Vagina (tissue), 2 donors: ENCODE data around the gene ETV3. TPM values are rescaled to one million over a fixed set of nuclear protein-coding genes. Genes with fewer than 3 reads are reported as not detected.

Experiments used
- DNase-seq, 2 donors: peaks; one replicate each; pipeline ENCODE4 v3.0.0-alpha.2; 2017; ENCODE audit errors: extremely low spot score in 2 of 2
- H3K27ac ChIP-seq: fragments of 200-600 bp; sonication (generic); one replicate; pipeline ENCODE4 v1.5.1; 2019
- H3K27me3 ChIP-seq: fragments of 200-600 bp; sonication (generic); one replicate; pipeline ENCODE4 v1.5.1; 2019
- H3K36me3 ChIP-seq, 2 donors: fragments of 200-600 bp; sonication (generic); one replicate each; pipeline ENCODE4 v1.5.1; 2017 to 2019
- H3K4me1 ChIP-seq: fragments of 200-600 bp; sonication (generic); one replicate; pipeline ENCODE4 v1.5.1; 2019
- H3K4me3 ChIP-seq, 2 donors: fragments of 200-600 bp; sonication (generic); 1 replicate in 1 of 2; 2 replicates in 1 of 2; pipeline ENCODE4 v1.5.1; 2016 to 2019
- H3K9me3 ChIP-seq: fragments of 200-600 bp; sonication (generic); one replicate; pipeline ENCODE4 v1.5.1; 2019
- POLR2A ChIP-seq, 2 donors: fragments of 450-650 bp; IDR thresholded peaks; one replicate each; pipeline ENCODE4 v1.6.1; 2017; ENCODE audit warnings: antibody characterized with exemption in 2 of 2, mild to moderate bottlenecking in 2 of 2, moderate library complexity in 2 of 2
- POLR2AphosphoS5 ChIP-seq, 2 donors: sonication (generic); formaldehyde crosslinking; IDR thresholded peaks; one replicate each; pipeline ENCODE4 v1.9.0; 2017; ENCODE audit warnings: antibody characterized with exemption in 2 of 2, mild to moderate bottlenecking in 2 of 2, low read depth in 1 of 2; ENCODE audit not compliant: insufficient read depth in 1 of 2
- intact Hi-C: fragments of 100-400 bp; cut with DNase I; formaldehyde crosslinking; loops from one replicate; pipeline ENCODE4 v1.15.1; 2023
- total RNA-seq: library from RNA; depleted of rRNA; stranded (reverse); fragments of >200 nt; gene quantifications from one replicate; pipeline ENCODE4 v1.2.3, GENCODE V29; 2016
- TF ChIP-seq, protein P1 (sequence below), 3 experiments: fragments of 450-650 bp in 2 of 3; fragments of 200-600 bp in 1 of 3; sonication (generic) in 1 of 3; IDR thresholded peaks; one replicate each; pipeline ENCODE4 v1.5.1; 2017 to 2019; ENCODE audit warnings: antibody characterized with exemption in 3 of 3, mild to moderate bottlenecking in 2 of 3, moderate library complexity in 2 of 3

ETV3 gene
- total RNA-seq, 1 donor from 2014 or later, result 37.3 TPM

DNA sequence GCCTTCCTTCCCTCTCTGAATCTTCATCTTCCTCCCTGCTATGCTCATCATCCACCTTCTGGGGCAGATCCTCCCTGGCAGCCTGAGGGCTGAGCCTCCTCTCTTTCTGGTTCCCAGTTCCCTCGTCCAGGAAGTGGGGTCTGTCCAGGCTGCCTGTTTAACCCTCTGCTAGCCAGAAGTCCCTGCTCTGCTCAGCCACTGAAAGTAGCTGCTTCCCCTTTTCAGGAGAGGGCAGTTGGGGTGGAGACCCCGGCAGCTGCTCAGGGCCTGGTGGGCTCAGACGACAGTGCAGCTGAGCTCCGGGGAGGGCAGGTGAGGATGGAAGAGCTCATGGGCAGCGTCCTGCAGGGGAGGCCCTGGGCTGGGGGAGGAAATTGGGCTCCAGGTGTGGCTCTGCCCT is 43.1 kb upstream of the ETV3 start:
- intact Hi-C loops, result no loop called here
- Histone ChIP-seq H3K36me3 (no peaks in the 10 kb centered on the region), H3K4me3 (no peak overlapping the region), H3K27ac (no peak overlapping the region), H3K9me3 (no peaks in the 10 kb centered on the region), H3K27me3 (no peaks in the 10 kb centered on the region), H3K4me1 (no peaks in the 10 kb centered on the region)
- TF ChIP-seq POLR2AphosphoS5 (IDR thresholded peaks at IDR 0.05; ENCODE audit: insufficient read depth in 1 of 2, low read depth in 1 of 2), result no peak
- TF ChIP-seq, protein P1, sequence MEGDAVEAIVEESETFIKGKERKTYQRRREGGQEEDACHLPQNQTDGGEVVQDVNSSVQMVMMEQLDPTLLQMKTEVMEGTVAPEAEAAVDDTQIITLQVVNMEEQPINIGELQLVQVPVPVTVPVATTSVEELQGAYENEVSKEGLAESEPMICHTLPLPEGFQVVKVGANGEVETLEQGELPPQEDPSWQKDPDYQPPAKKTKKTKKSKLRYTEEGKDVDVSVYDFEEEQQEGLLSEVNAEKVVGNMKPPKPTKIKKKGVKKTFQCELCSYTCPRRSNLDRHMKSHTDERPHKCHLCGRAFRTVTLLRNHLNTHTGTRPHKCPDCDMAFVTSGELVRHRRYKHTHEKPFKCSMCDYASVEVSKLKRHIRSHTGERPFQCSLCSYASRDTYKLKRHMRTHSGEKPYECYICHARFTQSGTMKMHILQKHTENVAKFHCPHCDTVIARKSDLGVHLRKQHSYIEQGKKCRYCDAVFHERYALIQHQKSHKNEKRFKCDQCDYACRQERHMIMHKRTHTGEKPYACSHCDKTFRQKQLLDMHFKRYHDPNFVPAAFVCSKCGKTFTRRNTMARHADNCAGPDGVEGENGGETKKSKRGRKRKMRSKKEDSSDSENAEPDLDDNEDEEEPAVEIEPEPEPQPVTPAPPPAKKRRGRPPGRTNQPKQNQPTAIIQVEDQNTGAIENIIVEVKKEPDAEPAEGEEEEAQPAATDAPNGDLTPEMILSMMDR (IDR thresholded peaks at IDR 0.05), result no peak
- no peak for TF ChIP-seq POLR2A (IDR thresholded peaks at IDR 0.05)
- DNase-seq, result no peak

DNA sequence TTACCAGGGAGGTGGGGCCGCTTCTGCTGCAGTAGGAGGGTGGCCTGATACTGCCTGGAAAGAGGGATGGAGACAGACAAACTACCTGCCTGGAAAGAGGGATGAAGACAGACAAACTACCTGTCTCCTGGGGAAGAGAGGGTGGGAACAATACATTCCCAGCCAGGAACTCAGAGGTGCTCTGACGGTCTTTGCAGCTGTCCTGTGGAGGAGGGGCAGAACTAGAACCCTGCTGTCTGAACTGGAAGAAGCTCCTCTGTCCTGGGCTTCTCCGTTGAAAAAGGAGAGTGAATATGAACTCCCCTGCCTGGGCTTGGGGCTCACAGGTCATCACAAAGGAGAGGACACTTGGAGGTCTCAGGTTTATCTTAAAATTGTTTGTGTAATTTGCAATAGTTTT is 40.3 kb upstream of the ETV3 start:
- H3K27ac ChIP-seq, result no peak overlapping the region
- intact Hi-C loops, result no loop called here
- no peaks in the 10 kb centered on the region for H3K9me3 ChIP-seq
- DNase-seq, result no peak
- no peaks in the 10 kb centered on the region for H3K4me1 ChIP-seq
- H3K27me3 ChIP-seq, result no peaks in the 10 kb centered on the region
- no peak overlapping the region for H3K4me3 ChIP-seq
- TF ChIP-seq POLR2A (IDR thresholded peaks at IDR 0.05) (no peak), POLR2AphosphoS5 (IDR thresholded peaks at IDR 0.05; ENCODE audit: insufficient read depth in 1 of 2, low read depth in 1 of 2) (no peak)
- TF ChIP-seq, protein P1 (IDR thresholded peaks at IDR 0.05), result no peak
- no peaks in the 10 kb centered on the region for H3K36me3 ChIP-seq

DNA sequence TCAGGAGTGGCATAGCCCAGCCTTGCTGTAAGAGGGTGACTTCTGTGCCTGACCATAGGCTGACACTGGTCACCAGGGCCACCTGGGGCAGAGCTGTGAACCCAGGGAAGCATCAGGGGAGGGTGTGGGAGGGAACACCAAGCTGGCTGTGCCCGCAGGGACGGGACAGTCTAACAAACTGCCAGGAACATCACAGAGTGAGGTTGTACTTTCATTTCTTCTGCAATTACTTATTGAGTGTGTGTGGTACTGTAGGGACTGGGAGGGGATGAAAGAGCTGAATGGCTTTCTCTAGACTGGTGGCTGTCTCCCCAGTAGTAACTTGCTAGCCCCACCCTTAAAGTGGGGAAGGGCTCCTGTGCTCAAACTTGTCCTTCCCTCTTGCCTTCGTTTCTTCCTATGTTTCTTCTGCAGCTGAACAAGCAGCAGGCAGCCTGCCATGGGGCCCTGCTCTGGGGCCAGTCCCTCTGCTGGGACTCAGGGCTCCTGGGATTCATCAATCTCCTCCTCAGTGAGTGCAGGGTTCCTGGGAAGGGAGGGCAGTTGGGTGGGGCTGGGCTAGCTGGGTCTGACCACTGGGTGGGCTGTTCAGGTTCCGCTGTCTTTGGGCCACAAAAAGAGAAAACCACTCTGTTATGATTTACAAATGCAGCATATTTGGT is 39.7 kb upstream of the ETV3 start:
- no peaks in the 10 kb centered on the region for H3K9me3 ChIP-seq
- intact Hi-C loops, result no loop called here
- H3K27me3 ChIP-seq, result no peaks in the 10 kb centered on the region
- no peak for TF ChIP-seq POLR2A (IDR thresholded peaks at IDR 0.05)
- TF ChIP-seq, protein P1 (IDR thresholded peaks at IDR 0.05), result no peak
- no peak for TF ChIP-seq POLR2AphosphoS5 (IDR thresholded peaks at IDR 0.05; ENCODE audit: insufficient read depth in 1 of 2, low read depth in 1 of 2)
- DNase-seq, result no peak
- H3K4me1 ChIP-seq, result no peaks in the 10 kb centered on the region
- H3K36me3 ChIP-seq, result no peaks in the 10 kb centered on the region
- no peak overlapping the region for H3K4me3 ChIP-seq
- H3K27ac ChIP-seq, result no peak overlapping the region

DNA sequence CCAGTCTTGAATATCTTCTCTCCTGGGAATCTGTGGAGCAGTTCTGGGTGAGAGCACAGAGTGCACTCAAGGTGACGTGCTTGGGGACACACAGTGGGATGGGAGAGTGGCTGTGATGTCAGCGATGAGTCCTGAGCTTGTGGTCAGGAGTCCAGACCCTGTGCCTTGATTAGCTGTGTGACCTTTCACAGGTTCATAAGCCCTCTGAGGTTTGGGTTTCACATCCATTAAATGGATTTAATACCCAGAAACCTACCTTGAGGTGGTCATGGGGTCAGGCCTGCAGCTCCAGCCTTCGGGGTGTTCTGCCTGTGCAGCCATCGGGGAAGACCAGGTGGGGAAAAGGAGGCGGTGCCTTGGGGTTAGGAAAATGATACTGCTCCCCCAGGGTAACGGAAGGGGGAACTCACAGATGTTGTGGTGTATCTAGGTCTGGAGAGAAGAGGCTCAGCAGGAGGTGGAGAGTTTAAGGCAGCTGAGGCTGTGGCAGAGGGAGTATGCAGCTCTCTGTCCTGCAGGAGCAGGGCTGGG is 38.5 kb upstream of the ETV3 start:
- H3K4me1 ChIP-seq, result no peaks in the 10 kb centered on the region
- no peak overlapping the region for H3K27ac ChIP-seq
- H3K4me3 ChIP-seq, result no peak overlapping the region
- no peaks in the 10 kb centered on the region for H3K9me3 ChIP-seq
- TF ChIP-seq POLR2AphosphoS5 (IDR thresholded peaks at IDR 0.05; ENCODE audit: insufficient read depth in 1 of 2, low read depth in 1 of 2), result no peak
- TF ChIP-seq POLR2A (IDR thresholded peaks at IDR 0.05), result no peak
- TF ChIP-seq, protein P1 (IDR thresholded peaks at IDR 0.05), result no peak
- DNase-seq, result no peak
- no peaks in the 10 kb centered on the region for H3K27me3 ChIP-seq
- intact Hi-C loops, result no loop called here
- H3K36me3 ChIP-seq, result no peaks in the 10 kb centered on the region

DNA sequence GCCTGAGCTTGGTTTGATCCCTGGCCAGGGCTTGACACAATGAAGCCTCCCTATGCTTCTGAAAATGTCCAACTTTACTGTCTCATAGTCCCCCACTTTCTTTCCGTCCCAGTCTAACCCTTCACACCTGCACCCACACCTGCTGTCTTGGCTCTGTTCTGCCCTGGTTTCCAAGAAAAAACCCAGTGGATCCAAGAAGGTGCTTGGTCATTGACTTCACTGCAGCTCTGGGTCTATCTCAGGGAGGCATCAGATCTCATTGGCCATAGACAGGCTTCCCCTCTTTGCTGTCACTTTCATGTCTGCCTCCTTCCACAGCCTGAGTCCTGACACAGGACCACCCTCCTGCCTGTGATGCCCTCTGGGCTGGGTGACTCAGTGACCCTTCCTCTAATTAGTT is 37.8 kb upstream of the ETV3 start:
- H3K9me3 ChIP-seq, result no peaks in the 10 kb centered on the region
- H3K27me3 ChIP-seq, result no peaks in the 10 kb centered on the region
- H3K27ac ChIP-seq, result no peak overlapping the region
- no peak for TF ChIP-seq POLR2A (IDR thresholded peaks at IDR 0.05)
- TF ChIP-seq, protein P1 (IDR thresholded peaks at IDR 0.05), result no peak
- TF ChIP-seq POLR2AphosphoS5 (IDR thresholded peaks at IDR 0.05; ENCODE audit: insufficient read depth in 1 of 2, low read depth in 1 of 2), result no peak
- H3K4me1 ChIP-seq, result no peaks in the 10 kb centered on the region
- H3K4me3 ChIP-seq, result no peak overlapping the region
- H3K36me3 ChIP-seq, result no peaks in the 10 kb centered on the region
- intact Hi-C loops, result no loop called here
- no peak for DNase-seq
